Fibroblast of upper back skin (primary cell): Measurements from ENCODE around the gene CRACR2B.
A peak's percentile ranks its signal among the peaks of the same experiment; 100 is the strongest.

Source experiments
- DNase-seq: peaks from one replicate; pipeline ENCODE4 v3.0.0-alpha.2; 2013

Gene CRACR2B

GRCh38 chr11:827897-828192 is at the start of gene CRACR2B:
CRACR2B (plus strand) TSS chr11:827919; CDS start chr11:828608, 689 bp downstream.
- DNase-seq, result no peak

DNA sequence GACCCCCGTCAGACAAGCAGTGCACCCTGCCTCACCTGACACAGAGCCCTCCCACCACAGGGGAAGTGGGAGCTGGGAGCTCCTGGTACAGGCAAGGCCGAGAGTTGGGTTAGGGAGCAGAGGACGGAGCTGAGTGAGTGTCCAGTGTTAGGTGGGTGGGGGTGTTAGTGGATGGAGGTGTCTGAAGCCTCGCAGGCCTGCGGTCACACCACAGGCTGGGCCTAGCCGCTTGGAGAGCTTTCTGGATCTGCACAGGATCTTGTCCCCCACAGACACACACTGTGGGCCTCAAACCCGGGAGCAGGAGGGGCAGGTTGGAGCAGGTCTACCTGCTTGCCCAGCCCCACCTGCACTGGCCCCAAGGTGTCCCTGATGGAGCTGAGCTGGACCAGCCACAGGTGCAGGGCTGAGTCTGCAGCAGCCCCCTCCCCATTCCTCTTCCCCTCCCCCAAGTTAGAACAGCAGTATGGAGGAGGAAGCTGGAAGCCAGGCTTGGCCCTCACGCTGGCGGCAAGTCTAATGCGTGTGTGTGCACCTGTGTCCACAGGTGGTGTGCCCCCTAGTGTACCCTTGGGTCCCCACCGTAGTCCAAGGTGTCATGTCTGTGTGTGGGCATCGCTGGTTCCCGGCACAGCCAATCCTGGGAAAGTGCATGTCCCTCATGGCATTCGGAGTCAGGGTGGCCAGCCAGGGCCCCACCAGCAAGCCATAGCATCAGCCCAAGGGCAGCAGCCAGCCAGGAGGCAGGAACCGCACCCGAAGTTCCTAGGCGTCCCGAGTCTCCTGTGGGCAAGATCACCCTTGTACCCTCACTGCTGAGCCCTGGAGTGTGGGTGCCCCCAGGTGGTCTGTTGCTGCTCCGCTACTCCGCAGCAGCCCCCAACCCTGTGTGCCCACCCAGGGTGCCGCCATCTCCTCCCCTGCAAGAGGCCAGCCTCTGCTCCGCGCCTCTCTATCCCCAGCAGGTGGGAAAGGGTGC is 48.5 kb upstream of the CRACR2B start:
- no peak for DNase-seq

- no peak for DNase-seq
These were observed 47.7 kb upstream of the CRACR2B start for GRCh38 chr11:779955-780532.

GRCh38 chr11:782264-783174 is 45.2 kb upstream of the CRACR2B start:
- DNase-seq, result no peak

- DNase-seq, result peak; percentile 81
These were observed 44.1 kb upstream of the CRACR2B start for GRCh38 chr11:783581-784015.

GRCh38 chr11:786235-787083 is 41.3 kb upstream of the CRACR2B start:
- DNase-seq, result no peak

GRCh38 chr11:787084-787675 is 40.5 kb upstream of the CRACR2B start:
- DNase-seq, result no peak

GRCh38 chr11:788009-788640 is 39.6 kb upstream of the CRACR2B start:
- no peak for DNase-seq

DNA sequence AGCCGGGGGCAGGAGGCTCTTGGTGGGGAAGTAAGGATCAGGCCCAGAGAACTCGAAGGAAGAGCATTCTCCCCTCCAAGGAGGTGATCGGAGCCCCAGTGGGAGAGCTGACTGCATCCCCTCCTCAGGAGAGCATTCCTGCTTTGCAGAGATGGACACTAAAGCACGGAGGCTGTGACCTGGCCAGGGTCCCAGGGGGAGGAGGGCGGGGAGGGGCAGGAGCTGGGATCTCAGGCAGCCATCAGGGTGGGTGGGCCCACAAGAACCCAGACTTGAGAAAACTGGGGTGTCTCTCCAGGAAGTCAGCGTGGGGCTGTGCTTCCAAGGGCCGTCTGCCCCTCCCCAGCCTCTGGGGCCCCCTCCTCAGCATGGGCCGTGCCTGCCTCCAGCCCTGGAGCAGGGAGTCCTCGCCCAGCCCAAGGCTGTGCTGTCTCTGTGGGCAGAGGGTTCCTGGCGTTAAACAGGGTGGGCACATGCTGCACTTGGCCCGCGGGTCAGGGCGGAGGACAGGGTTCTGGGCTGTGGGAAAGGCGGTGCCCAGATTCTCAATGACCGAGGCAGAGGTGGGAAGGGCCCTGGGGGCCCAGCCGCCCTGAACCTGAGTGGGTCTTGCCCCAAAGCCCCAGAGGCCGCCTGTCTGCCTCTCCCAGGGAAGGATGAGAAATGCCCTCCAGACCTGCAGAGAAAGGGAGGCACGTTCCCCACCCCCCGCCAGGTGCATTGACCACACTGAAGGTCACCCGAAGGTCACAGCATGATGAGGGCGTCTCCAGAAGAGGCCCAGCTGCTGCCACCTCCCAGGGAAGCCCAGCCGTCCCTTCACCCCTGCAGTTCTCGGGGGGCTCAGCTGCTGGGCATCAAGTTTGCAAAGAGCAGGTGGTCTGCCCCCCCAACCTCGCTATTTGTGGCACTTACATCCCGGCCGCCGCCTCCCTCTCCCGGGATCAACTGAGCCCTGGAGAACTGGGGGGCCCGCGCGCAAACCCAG is 38.5 kb upstream of the CRACR2B start:
- no peak for DNase-seq

DNA sequence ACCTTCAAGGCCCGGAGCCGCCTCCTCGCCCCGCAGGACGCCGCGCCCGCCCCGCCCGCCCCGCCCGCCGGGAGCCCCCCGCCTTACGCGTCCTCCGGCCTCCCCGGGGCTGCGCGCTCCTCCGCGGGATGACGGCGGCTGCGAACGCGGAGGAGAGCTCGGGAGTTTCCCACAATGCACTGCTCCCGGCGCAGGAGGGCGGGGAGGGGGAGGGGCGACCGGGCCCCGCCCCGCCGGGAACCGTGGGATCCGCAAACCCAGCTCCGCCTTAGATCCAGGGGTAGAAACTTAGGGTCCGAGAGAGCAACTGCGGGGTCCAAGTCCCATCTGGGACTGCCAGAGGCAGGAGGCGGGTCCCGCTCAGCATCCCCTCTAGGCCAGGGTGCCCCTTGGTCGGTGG is 37.8 kb upstream of the CRACR2B start, which contains the start of gene CEND1:
TSS of gene CEND1 (minus strand) at position 148 of the 400 bp plus-strand sequence. CDS start 1,514 bp downstream, outside the sequence.
- DNase-seq, result peak; percentile 39

GRCh38 chr11:790721-791564 is 36.8 kb upstream of the CRACR2B start:
- DNase-seq, result no peak

DNA sequence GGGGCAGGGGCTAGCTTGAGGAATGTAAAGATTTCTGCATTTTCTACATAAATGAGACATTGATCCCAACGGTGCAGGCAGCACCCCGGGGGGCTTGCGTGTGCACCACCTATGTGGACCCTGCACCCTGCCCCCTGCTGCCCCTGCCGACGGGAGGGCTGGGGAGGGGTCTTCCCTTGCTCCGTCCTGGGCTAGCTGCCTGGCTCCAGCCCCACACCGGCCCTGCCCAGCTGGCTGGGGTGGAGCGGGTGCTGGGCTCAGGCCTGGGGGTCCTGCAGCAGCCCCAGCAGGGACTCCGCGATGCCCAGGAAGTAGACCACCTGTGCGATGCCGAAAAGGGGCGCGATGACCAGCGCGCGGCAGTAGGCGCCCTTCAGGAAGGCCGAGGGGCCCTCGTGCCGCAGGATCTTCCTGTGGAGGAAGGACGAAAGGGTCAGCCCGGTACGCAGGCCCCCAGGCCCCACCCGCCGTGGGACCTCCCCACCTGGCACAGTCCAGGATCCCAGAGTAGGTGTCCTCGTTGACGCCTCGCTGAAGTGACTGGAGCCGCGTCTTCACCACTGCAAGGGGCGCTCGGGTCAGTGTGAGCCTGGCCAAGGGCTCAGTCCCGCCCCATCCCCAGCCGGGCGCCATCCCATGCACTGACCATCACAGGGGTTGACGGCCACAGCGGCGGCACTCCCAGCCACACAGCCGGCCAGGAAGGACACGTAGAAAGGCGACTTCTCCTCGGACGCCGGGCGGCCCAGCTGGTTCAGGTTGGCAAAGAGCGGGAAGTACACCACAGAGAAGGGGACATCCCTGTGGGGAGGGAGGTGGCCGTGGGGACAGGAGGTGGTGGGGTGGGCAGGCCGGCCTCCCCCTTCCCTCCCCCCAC is 35.8 kb upstream of the CRACR2B start:
- DNase-seq, result no peak

DNA sequence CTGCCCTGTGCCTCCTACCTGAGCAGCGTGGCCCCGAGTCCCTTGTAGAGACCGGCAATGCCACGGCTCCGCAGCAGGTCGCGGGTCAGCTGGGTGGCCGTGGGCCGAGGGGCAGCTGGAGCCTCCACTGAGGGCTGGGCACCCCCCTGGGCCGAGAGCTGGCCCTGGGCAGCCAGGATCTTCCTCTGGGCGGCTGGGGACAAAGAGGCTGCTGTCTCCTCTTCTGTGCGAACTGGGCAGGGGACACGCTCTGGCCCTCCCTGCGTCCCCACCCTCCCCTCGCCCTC is 35.2 kb upstream of the CRACR2B start:
- no peak for DNase-seq

- DNase-seq, result no peak
These were observed 34.8 kb upstream of the CRACR2B start for GRCh38 chr11:792873-793272.

GRCh38 chr11:793556-793955 is 34.2 kb upstream of the CRACR2B start:
- DNase-seq, result no peak

DNA sequence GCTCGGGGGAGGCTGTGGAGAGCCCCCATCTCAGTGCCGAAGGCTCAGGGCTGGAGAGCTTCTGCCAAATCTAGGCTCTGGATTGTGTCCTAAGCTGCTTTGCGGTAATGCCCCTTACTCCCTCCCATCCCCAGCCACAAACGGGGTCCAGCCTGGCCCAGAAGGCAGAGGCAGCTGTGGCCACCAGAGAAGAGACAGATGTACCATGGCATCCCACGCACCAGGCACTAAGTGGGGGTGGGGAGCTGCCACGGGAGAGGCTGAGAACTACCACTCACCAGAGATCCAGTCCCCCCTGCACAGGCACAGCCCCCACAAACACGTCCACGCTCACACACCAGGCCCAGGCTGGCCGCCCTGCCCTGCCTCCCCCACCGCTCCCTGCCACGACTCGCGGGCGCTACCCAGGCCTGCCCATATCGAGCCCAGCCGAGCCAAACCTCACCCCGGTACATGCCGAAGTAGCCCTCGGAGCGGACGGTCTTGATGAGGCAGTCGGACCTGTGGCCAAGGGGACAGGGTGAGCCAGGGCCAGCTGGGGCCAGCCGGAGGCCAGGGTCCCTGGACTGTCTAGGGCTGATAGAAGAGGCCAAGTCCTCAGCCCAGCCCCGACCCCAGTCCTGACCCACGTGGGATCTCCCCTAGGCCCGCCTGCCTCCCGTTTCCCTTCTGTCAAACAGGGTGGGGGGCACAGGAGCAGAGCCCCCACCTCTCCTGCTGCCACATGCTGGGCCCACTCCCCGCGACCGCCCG is 33.5 kb upstream of the CRACR2B start:
- DNase-seq, result no peak
